Measurements from ENCODE around the gene AHDC1.
A peak's percentile ranks its signal among the peaks of the same experiment; 100 is the strongest.
"Not testable (repeated sequence)": the region's sequence is repeated elsewhere in the genome, so short reads cannot be mapped to it uniquely, and the experiment has no call there.

Gene AHDC1

DNA sequence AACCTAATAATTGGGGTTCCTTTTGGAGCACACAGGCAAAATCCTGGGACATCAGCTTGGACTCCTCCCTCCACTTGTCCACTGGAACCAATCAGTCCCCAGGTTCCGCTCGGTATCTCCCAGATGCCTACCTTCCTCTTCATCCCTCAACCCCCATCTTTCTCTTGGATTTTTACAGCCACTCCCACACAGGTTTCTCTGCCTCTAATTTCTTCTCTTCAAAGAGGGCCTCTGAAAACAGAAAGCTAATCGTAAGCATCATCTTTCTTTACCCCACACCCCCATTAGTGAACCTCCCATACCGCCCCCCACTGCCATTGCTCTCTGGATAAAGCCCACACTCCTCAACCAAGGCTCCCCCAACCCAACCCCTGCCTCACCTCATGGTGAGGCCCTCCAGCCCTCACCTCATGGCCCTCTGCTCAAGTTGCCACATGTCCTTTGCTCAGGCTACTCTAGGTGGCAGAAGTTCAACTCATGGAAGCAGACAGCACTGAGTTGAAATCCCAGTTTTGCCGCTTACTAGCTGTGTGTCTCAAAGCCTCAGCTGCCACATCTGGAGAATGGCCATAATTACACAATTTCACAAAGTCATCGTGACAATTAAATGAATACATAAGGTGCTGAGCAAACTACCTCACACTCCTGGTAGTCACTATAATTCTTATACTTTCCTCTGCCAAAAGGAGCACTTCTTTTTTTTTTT, 95.8 kb downstream of the AHDC1 start:
- no peak for DNase-seq

DNA sequence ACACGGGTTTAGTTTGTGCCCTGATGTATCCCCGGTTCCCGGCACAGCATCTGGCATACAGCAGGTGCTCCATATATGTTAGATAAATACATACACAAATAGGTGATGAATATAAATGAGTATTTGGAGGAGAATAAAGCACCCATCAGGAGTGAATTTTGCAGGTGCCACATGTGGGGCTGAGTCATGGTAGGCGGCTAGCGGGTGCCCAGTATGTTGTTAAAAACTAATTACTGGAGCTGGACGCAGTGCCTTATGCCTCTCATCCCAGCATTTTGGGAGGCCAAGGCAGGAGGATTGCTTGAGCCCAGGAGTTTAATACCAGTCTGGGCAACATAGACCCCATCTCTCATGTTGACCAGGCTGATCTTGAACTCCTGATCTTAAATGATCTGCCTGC, 97.2 kb downstream of the AHDC1 start:
- DNase-seq, result no peak

DNA sequence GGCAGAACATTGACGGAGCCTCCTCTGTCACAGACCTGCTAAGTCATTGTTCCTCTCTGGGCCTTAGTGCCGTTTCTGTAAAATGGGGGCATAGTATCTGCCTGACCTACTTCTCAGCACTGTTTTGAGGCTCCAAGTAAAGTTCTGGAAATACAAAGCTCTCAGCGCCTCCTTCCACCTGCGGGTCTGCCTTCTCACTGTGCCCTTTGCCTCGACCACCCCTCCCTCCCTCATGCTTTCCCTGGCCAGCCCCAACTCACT, 98.6 kb downstream of the AHDC1 start:
- no peak for DNase-seq

DNA sequence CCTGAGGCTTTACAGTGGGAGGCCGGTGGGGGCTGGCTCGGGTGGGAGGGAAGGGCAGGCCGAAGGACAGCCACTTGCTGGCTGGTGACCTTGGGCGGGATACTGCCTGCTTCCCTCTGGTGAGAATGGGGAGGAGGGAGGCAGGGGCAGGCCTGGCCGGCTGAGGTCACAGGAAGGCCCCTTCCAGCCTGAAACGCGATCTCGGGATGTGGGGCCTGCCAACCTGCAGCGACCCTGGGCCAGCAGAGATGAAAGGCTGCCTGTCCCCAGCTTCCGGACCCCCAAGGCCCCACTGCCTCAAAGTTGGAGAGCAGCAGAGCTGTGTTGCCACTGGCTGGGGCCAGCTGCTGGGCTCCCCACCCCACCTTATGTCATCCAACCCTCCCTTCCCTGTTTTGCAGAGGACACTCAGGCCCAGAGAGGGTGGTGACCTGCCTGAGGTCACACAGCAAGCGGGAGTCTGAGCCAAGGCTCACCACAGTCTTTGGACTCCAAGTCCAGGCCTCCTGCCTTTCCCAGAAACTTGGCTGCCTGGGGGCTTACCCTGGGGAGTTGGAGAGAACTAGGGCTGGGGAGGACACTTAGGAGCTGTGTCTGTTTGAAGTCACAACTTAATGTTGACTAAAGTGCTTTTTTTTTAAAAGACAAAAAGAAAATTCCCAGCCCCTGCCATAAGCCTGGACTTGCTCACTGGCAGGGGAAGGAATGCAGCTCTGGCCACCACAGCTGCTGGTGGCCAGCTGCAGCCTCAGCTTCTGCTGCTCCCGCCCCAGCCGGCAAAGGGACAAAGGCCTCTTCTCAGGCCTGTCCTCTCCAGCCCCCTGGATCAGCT, 99.1 kb downstream of the AHDC1 start:
- DNase-seq, result no peak

DNA sequence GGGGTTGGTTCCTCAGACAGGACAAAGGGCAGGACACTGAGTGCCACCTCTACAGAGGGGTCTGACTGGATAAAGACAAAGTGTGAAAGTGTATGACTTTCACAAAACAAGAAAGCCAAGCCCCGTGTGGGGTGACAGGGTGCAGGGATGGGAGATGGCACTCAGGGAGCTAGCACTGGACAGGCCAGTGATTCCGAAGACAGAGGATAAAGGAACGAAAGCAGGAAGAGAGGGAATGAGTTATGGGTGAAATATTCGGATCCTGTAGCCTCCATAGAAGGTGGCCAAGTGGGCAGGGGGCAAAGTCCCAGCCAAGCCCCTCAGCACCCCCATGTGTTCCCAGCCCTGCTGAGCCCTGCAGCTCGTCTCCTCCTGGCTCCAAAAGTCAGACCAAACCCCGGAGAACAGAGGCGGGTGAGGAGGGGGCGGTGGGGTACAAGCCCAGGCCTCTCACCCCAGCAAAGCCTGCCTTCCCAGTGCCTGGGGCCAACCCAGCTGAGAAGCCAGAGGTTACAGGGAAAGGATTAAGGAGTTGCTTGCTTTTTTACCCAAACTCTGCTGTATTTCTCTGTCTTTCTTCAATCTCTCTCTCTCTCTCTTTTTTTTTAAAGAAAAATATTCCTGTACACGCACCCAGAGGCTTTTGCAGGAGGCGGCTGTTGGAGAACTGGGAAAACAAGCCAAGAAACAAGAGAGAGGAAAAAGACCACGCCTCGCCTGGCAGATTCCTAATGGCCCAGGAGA, 99.9 kb downstream of the AHDC1 start:
- DNase-seq, result no peak

DNA sequence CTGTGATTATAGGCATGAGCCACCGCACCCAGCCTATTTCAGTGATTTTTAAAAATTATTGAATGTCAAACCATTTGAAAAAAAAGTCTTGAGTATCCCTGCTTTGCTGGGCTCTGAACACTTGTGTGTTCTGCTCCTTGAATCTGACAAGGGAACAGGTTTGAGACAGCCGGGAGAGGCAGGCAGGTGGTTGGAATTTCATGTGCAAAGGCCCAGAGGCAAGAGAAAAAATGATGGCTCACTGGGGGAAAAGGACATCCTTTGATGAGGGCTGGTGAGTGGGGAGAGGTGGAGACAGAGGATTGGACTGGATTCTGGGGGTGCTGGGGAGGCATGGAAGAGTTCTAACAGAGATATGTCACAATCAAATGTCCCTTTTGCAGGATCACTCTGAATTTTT, 100.9 kb downstream of the AHDC1 start:
- DNase-seq, result no peak

DNA sequence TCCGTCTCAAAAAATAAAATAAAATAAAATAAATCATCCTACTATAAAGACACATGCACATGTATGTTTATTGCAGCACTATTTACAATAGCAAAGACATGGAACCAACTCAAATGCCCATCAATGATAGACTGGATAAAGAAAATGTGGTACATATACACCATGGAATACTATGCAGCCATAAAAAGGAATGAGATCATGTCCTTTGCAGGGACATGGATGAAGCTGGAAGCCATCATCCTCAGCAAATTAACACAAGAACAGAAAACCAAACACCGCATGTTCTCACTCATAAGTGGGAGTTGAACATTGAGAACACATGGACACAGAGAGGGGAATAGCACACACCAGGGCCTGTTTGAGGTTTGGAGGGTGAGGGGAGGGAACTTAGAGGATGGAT, 102.8 kb downstream of the AHDC1 start:
- not testable (repeated sequence) for DNase-seq

DNA sequence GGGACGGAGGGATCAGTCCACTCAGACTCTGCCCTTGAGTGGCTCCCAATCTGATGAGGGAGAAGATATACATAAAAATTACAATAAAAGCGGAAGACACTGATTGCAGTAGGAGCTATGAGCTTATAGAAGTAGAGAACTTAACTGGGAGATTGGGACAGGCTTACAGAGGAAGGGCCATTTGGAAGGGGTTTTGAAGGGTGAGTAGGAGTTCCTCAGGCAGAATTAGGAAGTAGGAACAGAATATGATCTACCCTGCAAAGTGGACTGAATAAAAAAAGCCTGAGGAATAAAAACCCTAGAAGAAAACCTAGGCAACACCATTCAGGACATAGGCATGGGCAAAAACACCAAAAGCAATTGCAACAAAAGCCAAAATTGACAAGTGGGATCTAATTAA, 104.8 kb downstream of the AHDC1 start:
- no peak for DNase-seq

DNA sequence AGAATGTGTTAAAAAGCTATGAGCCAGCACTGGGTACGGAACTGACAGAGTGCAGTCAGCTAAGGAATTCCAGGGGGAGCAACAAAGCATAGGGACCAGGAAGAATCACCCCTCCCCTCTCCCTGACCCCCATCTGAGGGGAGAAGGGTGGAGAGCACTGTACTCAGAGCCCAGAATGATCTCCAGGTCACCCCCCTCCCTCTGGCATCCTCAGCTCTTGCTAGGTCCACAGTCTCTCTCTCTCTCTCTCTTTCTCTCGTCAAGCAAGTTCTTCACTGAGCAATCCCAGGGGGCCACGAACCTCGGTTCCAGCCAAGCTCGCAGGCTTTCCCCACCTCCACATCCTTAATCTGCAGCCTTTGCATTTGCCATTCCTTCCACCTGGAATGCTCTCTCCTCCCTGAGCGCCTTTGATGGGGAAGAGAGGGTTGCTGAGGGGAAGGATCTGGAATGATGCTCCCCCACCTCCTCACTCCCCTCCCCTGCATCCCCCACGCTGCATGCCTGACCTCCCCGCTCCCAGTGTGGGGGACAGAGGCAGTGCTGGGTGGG, 107.3 kb downstream of the AHDC1 start:
- DNase-seq, result no peak

DNA sequence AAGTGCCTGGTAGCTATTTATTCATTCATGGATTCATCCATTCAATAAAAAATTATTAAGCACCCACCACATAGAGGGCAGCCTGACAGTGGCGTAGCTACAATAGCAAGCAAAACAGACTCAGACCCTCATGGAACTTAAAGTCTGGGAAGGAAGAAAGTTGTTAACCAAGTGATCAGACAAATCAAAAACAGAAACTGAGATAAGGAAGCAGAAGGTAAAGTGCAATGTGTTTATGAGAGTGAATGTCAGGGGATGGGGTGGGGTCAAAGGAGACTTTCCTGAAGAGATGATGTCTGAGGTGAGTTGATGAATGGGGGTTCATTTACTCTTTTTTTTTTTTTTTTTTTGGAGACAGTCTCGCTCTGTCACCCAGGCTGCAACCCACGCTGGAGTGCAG, 111.1 kb downstream of the AHDC1 start:
- no peak for DNase-seq

DNA sequence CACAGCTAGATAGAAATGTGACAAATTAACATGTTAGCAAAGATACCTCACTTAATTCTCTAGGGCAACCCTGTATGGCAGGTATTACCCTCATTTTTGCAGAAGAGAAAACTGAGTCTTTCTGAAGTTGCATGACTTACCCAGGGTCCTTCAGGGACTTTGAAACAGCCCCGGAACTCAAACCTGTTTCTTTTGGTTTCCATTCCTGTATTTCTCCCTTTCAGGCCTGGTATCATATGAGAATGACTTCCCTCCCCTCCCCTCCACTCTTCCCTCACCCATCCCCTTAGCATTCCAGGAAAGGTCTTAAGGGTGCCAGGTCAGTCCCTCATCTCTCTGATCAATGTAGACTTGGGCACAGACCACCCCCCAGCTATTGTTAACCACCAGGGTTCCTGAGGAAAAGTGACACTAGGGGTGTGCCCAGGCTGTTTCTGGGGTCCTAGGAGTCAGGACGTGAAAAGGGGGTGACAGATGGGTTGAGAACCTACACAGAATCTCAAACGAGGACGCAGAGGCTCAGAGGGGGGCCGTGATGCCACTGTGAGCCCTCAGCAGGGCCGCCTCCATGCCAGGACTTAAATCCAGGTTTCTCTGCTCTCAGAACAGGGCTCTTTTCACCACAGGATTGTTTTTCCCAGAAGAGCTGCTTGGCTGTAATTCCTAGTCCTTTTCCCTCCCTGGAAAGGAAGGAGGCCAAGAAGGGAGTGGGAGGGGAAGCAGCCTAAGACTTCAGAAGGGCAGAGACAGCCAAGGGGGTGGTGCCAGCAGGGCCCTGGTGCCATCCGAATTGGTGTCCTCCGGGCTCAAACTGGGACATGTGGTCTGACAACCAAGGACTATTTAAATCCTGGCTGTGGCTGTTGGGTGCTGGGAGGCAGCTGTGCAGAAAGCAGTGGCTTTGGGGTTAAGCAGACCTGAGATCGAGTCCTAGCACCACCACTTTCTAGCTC, 111.9 kb downstream of the AHDC1 start:
- no peak for DNase-seq

DNA sequence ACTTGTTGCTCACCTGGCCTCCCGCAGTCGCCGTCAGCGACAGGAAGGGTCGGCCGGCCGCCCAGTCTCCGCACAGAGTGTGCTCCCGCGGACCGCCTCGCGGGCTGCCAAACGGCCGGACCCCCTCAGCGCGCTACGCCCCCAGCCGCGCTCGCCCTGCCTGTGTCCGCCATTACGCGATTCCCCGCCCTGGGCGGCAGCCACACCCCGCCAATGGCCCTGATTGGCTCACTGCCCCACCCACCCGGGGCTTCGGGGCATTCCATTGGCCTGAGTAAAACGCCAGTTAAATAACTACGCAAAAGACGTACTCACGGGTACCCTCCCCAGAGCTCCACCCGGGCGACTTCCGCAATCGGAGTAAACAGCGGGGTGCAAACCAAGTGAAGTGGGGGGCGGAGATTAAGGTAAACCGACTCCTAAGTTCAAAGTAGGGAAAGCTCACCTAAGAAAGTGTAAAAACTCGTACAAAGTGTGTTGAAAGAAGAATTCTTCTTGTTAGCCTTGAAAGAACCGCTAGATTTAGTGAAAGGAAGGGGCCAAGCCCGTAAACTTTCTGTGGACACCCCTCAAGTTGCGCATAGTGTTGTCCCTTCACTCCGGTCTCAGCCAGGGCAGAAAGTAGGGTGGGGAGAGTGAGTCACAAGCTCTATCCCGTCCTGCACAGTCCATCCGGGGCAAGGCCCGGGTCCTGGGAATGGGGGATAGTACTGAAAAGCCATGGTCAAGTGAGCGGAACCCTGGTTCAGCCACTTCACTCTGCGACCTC, 113.8 kb downstream of the AHDC1 start, which contains the start of gene WASF2:
Gene WASF2 (minus strand): TSS at position 195 of the 769 bp plus-strand sequence. CDS start 61,277 bp downstream, outside the sequence.
- peak; percentile 98 for DNase-seq

DNA sequence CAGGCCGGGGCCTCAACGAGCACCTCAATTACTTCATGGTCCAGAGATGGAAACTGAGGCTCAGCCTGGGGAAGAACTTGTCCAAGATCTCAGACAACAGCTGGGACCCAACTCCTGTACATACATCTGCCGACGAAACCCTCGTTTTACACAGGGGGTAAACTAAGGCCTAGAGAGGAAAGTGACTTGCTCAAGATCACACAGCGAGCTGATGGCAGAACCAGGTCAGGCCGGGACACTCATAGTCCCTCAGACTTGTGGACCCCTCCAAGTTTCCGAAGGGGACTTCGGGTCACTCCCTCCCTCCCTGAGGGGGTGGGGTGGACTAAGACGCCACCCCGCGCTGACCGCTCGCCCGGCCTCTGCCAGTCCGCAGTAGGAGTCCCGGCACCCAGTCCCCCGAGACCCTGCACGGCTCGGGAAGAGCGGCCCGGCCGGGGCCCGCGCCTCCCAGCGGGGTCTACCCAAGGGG, 114.4 kb downstream of the AHDC1 start:
- peak; percentile 23 to 39 for DNase-seq

DNA sequence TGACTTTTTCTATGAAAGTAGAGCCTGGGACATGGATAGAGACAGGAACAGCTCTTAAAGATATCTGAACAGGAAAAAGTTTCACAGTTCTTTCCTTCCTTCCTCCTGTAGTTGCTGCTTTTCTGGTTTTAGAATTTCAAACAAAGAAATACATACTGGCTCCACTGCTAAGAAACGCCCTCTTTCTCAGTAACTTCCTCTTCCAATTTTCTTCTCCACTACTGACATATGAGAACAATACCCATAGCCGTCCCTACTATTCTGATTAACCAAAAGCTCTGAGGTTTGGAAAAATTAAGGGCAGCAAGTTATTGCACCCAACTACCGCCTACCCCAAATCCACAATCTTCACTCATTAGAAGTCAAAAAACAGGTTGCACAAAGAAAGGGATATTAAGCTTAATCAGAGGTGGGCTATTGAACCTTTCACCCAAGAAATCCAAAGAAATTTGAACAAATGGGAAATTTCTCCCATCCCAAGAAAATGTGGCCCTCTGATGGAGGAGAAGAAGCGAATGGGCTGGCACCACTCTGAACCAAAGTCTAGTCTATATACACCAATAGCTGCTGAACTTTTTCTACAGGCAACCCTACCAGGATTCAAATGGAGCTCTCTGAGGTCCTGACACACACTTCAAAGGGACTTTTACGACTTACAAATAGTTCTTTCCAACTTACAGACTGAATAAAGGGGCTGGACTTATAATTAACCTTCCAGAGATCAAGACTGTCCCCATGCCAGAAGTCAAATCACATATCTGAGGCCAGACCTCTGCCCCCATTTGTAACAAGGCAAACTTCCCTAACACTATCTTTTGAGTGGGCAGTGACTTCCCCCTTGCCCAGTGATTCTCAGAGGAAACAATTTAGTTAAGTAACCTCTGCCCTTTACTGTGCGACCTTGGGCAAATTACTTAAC, 115.7 kb downstream of the AHDC1 start:
- no peak for DNase-seq

DNA sequence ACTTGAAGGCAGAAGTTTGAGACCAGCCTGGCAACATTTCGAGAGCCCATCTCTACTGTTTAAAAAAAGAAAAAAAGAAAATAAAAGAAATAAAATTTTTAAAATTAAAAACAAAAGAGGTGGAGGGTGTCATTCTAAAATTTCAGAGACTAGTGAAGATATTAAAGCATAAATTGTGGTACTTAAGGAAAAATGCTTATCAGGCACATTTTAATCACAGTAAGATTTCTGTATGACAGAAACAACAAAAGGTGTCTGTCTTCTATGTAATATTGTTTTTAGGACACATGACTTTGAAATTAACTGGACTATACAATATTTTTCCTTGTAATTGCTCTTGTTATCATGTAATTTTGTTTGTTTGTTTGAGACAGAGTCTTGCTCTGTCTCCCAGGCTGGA, 118.6 kb downstream of the AHDC1 start:
- DNase-seq, result no peak

All from activated CD4-positive, alpha-beta T cell treated with anti-CD3 and anti-CD28 coated beads, Interleukin-2, amount 50 U/mL, for 48 hours (primary cell).